Measurements from ENCODE around the gene RNF141. TPM values are rescaled to one million over a fixed set of nuclear protein-coding genes. Genes with fewer than 3 reads are reported as not detected.

Gene RNF141
- polyA plus RNA-seq, 1 of the 3 experiments (the other 2 are of a cell fraction) = 6.9 TPM

DNA sequence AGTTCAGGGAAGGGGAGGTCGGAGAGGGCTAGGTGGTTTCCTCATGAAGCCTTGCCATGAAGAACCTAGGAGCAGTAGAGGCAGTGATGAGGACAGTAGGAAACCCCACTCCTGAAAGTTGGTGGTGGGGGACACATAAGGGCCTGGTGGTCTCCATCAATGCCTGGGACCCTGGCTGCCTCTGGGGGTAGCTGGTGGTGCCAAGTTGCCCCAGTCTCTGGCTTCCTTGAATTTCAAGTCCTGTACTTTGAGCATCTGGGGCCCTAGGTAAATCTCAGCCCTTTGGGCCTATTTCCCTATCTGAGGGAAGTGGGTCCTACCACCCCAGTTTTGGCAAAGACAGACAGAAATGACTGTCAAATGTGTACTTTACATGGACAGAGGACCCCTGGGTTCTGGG is 57.8 kb downstream of the RNF141 start:
- Histone ChIP-seq H4K20me1 (ENCODE audit: insufficient read depth) (no peaks in the 10 kb centered on the region), H3K36me3 (replicated peaks in 1 of 2; ENCODE audit: control insufficient read depth in 1 of 2, insufficient read depth in 2 of 2, low read length in 1 of 2) (no peaks in the 10 kb centered on the region), H3K4me2 (no peak overlapping the region), H3F3A (replicated peaks; ENCODE audit: insufficient read depth) (no peaks in the 10 kb centered on the region), H3K27me3 (ENCODE audit: insufficient read depth) (no peaks in the 10 kb centered on the region), H3K9ac (no peak overlapping the region), H3K79me2 (ENCODE audit: insufficient read depth) (no peaks in the 10 kb centered on the region), H3K4me3 (ENCODE audit: low read depth in 2 of 2, low read length in 1 of 2) (no peak overlapping the region), H3K27ac (ENCODE audit: low read depth in 2 of 2, low read length in 1 of 2) (no peak overlapping the region; a peak in 1 of 4 replicates), H2AFZ (ENCODE audit: low read depth) (no peak overlapping the region), H3K9me3 (no peaks in the 10 kb centered on the region), H3K9me2 (no peaks in the 10 kb centered on the region), H3K4me1 (ENCODE audit: control insufficient read depth in 1 of 2, insufficient read depth in 2 of 2, low read depth in 1 of 2, low read length in 1 of 2) (peaks cover 0 to 13% of the 10 kb centered on the region in 2 experiments; a peak in 1 of 4 replicates)
- WGBS (ENCODE audit: low lambda C conversion rate) = 86% methylated on average over 1 of the region's 1 CpG
- DNase-seq = no peak
- TF ChIP-seq ZBTB33 (IDR thresholded peaks at IDR 0.05; ENCODE audit: borderline replicate concordance, low read depth) (no peak), RCOR1 (IDR thresholded peaks at IDR 0.05; ENCODE audit: low read length) (no peak), EP300 (IDR thresholded peaks at IDR 0.05; ENCODE audit: borderline replicate concordance in 1 of 2, low read depth in 1 of 2, low read length in 1 of 2) (no peak), JUND (IDR thresholded peaks at IDR 0.05) (no peak), RAD21 (IDR thresholded peaks at IDR 0.05; ENCODE audit: low read length) (no peak), FOXJ3 (CRISPR knock-in tag; IDR thresholded peaks at IDR 0.05) (no peak), CTCF (IDR thresholded peaks at IDR 0.05) (no peak), TAF1 (IDR thresholded peaks at IDR 0.05; ENCODE audit: borderline replicate concordance, low read depth, low read length) (no peak), GABPA (IDR thresholded peaks at IDR 0.05; ENCODE audit: low read depth) (no peak), FOXM1 (IDR thresholded peaks at IDR 0.05; ENCODE audit: low read depth) (no peak), MXI1 (IDR thresholded peaks at IDR 0.05; ENCODE audit: low read depth, low read length) (no peak), SMC3 (IDR thresholded peaks at IDR 0.05; ENCODE audit: low read depth, low read length) (no peak), SIN3A (IDR thresholded peaks at IDR 0.05; ENCODE audit: borderline replicate concordance, low read depth, low read length) (no peak), CHD2 (IDR thresholded peaks at IDR 0.05; ENCODE audit: low read length, partially characterized antibody) (no peak), ELF1 (IDR thresholded peaks at IDR 0.05) (no peak), POLR2AphosphoS5 (IDR thresholded peaks at IDR 0.05; ENCODE audit: low read depth, low read length) (no peak), FOSL2 (IDR thresholded peaks at IDR 0.05; ENCODE audit: borderline replicate concordance, low read depth) (no peak), IRF3 (IDR thresholded peaks at IDR 0.05; ENCODE audit: low read depth, low read length) (no peak)
- TF ChIP-seq, protein P1, sequence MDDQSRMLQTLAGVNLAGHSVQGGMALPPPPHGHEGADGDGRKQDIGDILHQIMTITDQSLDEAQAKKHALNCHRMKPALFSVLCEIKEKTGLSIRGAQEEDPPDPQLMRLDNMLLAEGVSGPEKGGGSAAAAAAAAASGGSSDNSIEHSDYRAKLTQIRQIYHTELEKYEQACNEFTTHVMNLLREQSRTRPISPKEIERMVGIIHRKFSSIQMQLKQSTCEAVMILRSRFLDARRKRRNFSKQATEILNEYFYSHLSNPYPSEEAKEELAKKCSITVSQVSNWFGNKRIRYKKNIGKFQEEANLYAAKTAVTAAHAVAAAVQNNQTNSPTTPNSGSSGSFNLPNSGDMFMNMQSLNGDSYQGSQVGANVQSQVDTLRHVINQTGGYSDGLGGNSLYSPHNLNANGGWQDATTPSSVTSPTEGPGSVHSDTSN (IDR thresholded peaks at IDR 0.05) = no peak
- TF ChIP-seq, protein P2, sequence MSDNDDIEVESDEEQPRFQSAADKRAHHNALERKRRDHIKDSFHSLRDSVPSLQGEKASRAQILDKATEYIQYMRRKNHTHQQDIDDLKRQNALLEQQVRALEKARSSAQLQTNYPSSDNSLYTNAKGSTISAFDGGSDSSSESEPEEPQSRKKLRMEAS (IDR thresholded peaks at IDR 0.05; ENCODE audit: low read depth) = no peak
- CTCF ChIA-PET = interaction anchor here (0.6 kb wide), 1 partner anchor 24 kb away, joined by 3 read pairs; no protein-coding TSS in a partner anchor
- POLR2A ChIA-PET = no interaction called here

Measured in SK-N-SH (cell line).